Neuronal stem cell (in vitro differentiated cells): ENCODE measurements around the gene CBLL1.

Experiments
- DNase-seq: peaks from one replicate; pipeline ENCODE4 v3.0.0-alpha.2; 2013; ENCODE audit warnings: low spot score
- H2AFZ ChIP-seq: one replicate; pipeline ENCODE4 v1.6.1; 2013; ENCODE audit warnings: mild to moderate bottlenecking, low read length, inconsistent platforms
- H2AK5ac ChIP-seq: 2 replicates; pipeline ENCODE4 v1.6.1; 2013; ENCODE audit warnings: low read depth, mild to moderate bottlenecking, inconsistent platforms, low read length, moderate library complexity, mixed read lengths
- H2BK120ac ChIP-seq: 2 replicates; pipeline ENCODE4 v1.6.1; 2013; ENCODE audit warnings: low read depth, mild to moderate bottlenecking, inconsistent platforms, low read length, moderate library complexity, mixed read lengths
- H2BK12ac ChIP-seq: one replicate; pipeline ENCODE4 v1.6.1; 2013; ENCODE audit warnings: low read length, inconsistent platforms
- H2BK15ac ChIP-seq: 2 replicates; pipeline ENCODE4 v1.6.1; 2013; ENCODE audit warnings: mild to moderate bottlenecking, low read length, inconsistent platforms, mixed read lengths
- H2BK5ac ChIP-seq: one replicate; pipeline ENCODE4 v1.6.1; 2013; ENCODE audit warnings: inconsistent platforms, mild to moderate bottlenecking, low read length, moderate library complexity
- H3K14ac ChIP-seq: one replicate; pipeline ENCODE4 v1.6.1; 2013; ENCODE audit warnings: low read length, inconsistent platforms
- H3K18ac ChIP-seq: 2 replicates; pipeline ENCODE4 v1.6.1; 2013; ENCODE audit warnings: low read length, inconsistent platforms
- H3K23ac ChIP-seq: 2 replicates; pipeline ENCODE4 v1.6.1; 2013; ENCODE audit warnings: low read depth, mild to moderate bottlenecking, mixed read lengths, low read length, inconsistent platforms; ENCODE audit not compliant: poor library complexity
- H3K27ac ChIP-seq: replicated peaks from 3 replicates; pipeline ENCODE4 v1.5.1; 2013; ENCODE audit warnings: low read length, inconsistent platforms
- H3K27me3 ChIP-seq, 3 experiments: 2 replicates each; pipeline ENCODE4 v1.6.1; 2013; ENCODE audit warnings: low read length in 3 of 3, mild to moderate bottlenecking in 2 of 3, inconsistent platforms in 1 of 3, low read depth in 1 of 3, mixed read lengths in 1 of 3, moderate library complexity in 1 of 3; ENCODE audit not compliant: control insufficient read depth in 3 of 3, insufficient read depth in 3 of 3
- H3K36me3 ChIP-seq, 2 donors: replicated peaks in 1 of 2; 2 replicates each; pipeline ENCODE4 v1.6.1; 2013; ENCODE audit warnings: low read length in 2 of 2; ENCODE audit not compliant: control insufficient read depth in 2 of 2, insufficient read depth in 2 of 2
- H3K4ac ChIP-seq: 2 replicates; pipeline ENCODE4 v1.6.1; 2013; ENCODE audit warnings: inconsistent platforms, mild to moderate bottlenecking, low read length, moderate library complexity
- H3K4me1 ChIP-seq, 2 donors: 1 replicate in 1 of 2; 2 replicates in 1 of 2; pipeline ENCODE4 v1.6.1; 2013; ENCODE audit warnings: low read length in 2 of 2, low read depth in 1 of 2; ENCODE audit not compliant: control insufficient read depth in 2 of 2, insufficient read depth in 1 of 2
- H3K4me2 ChIP-seq: one replicate; pipeline ENCODE4 v1.6.1; 2013; ENCODE audit warnings: mild to moderate bottlenecking, low read length, inconsistent platforms; ENCODE audit not compliant: insufficient read depth, poor library complexity, severe bottlenecking
- H3K4me3 ChIP-seq, 2 donors: 2 replicates each; pipeline ENCODE4 v1.5.1; 2013; ENCODE audit warnings: low read length in 2 of 2, mild to moderate bottlenecking in 2 of 2, inconsistent platforms in 1 of 2, moderate library complexity in 1 of 2
- H3K79me1 ChIP-seq: one replicate; pipeline ENCODE4 v1.6.1; 2013; ENCODE audit warnings: low read depth, mild to moderate bottlenecking, inconsistent platforms, low read length, moderate library complexity
- H3K9ac ChIP-seq: one replicate; pipeline ENCODE4 v1.6.1; 2013; ENCODE audit warnings: mild to moderate bottlenecking, low read depth, low read length, inconsistent platforms; ENCODE audit not compliant: poor library complexity
- H3K9me3 ChIP-seq, 2 donors: replicated peaks in 1 of 2; 2 replicates each; pipeline versions ENCODE3 to v1.6.1; 2013; ENCODE audit warnings: low read length in 2 of 2, mild to moderate bottlenecking in 2 of 2, inconsistent platforms in 1 of 2, low read depth in 1 of 2, mixed read lengths in 1 of 2, moderate library complexity in 1 of 2; ENCODE audit not compliant: control insufficient read depth in 2 of 2, insufficient read depth in 1 of 2
- H4K8ac ChIP-seq: one replicate; pipeline ENCODE4 v1.6.1; 2013; ENCODE audit warnings: low read depth, mild to moderate bottlenecking, inconsistent platforms, low read length, moderate library complexity
- H4K91ac ChIP-seq: one replicate; pipeline ENCODE4 v1.6.1; 2013; ENCODE audit warnings: low read length, low read depth, mild to moderate bottlenecking, inconsistent platforms; ENCODE audit not compliant: poor library complexity
- WGBS, 2 donors: extraction: QIAGEN DNeasy Blood & Tissue Kit; methylation state at CpG; one replicate each; pipeline ENCODE4 v1.1.7; 2013; ENCODE audit warnings: missing lambda C conversion rate in 2 of 2, mixed read lengths in 1 of 2; ENCODE audit not compliant: insufficient read length in 2 of 2, insufficient replicate concordance in 1 of 2; ENCODE audit errors: extremely low coverage in 2 of 2; 5-methylcytosine and 5-hydroxymethylcytosine counted together

The CBLL1 gene

GRCh38 chr7:107799647-107800264 lies 55.8 kb downstream of the CBLL1 start:
- Histone ChIP-seq H2AFZ (no peak overlapping the region), H3K27ac (no peak overlapping the region), H3K9ac (no peak overlapping the region), H3K4me1 (peaks cover 0 to 2% of the 10 kb centered on the region in 2 donors), H2BK12ac (no peak overlapping the region), H3K23ac (no peak overlapping the region), H3K4ac (no peak overlapping the region), H2BK15ac (no peak overlapping the region), H3K18ac (no peak overlapping the region), H3K4me2 (no peak overlapping the region), H3K36me3 (no peaks in the 10 kb centered on the region), H3K14ac (no peak overlapping the region), H3K9me3 (no peaks in the 10 kb centered on the region), H3K4me3 (no peak overlapping the region), H4K91ac (no peak overlapping the region), H4K8ac (no peak overlapping the region), H2AK5ac (no peak overlapping the region), H3K27me3 (peaks cover 0 to 17% (median 0%) of the 10 kb centered on the region in 3 experiments), H2BK5ac (no peak overlapping the region), H3K79me1 (no peaks in the 10 kb centered on the region), H2BK120ac (no peak overlapping the region)
- WGBS, 2 donors, result no CpG with 5 or more reads among the region's 6 CpGs
- no peak for DNase-seq

- DNase-seq, result no peak
- Histone ChIP-seq H4K91ac (no peak within 1 kb of the TSS), H3K36me3 (no peaks in the 10 kb centered on the region), H3K9me3 (no peaks in the 10 kb centered on the region), H2BK5ac (no peak within 1 kb of the TSS), H3K27ac (no peak within 1 kb of the TSS), H3K18ac (no peak within 1 kb of the TSS), H3K23ac (no peak within 1 kb of the TSS), H3K4me3 (no peak within 1 kb of the TSS), H2AK5ac (no peak within 1 kb of the TSS), H3K27me3 (peaks cover 0 to 17% (median 0%) of the 10 kb centered on the region in 3 experiments), H4K8ac (no peak within 1 kb of the TSS), H2BK15ac (no peak within 1 kb of the TSS), H2BK120ac (no peak within 1 kb of the TSS), H3K4me2 (no peak within 1 kb of the TSS), H3K79me1 (no peaks in the 10 kb centered on the region), H3K4ac (no peak within 1 kb of the TSS), H3K4me1 (peaks cover 0 to 2% of the 10 kb centered on the region in 2 donors), H2BK12ac (no peak within 1 kb of the TSS), H2AFZ (no peak within 1 kb of the TSS), H3K14ac (no peak within 1 kb of the TSS), H3K9ac (no peak within 1 kb of the TSS)
- WGBS, 2 donors, result no CpG with 5 or more reads among the region's 2 CpGs
Measured at GRCh38 chr7:107803009-107803610, 59.2 kb downstream of the CBLL1 start, which contains the start of gene SLC26A3. Gene SLC26A3, minus strand, starts transcription at chr7:107803223. Its CDS starts 8,714 bp downstream, at chr7:107794509.

DNA sequence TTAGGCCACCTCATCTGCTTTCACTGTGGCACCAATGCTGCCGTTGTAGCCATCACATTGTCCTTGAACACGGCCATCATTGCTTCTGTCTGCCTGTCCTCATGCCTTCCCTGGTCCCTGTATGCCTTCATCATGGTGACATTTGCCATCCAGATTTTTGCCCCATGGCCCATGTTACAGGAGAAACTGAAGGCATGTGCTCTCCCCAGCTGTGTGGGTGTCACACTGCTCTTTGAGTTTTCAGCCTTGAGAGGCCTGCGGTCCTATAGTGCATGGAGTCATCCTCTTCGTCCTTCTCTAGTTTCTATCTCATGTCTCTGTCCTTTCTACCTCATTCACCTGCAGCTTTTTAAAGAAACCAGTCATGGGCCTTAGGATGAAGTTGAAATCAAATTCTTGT lies 65.2 kb downstream of the CBLL1 start:
- H3K14ac ChIP-seq, result no peak overlapping the region
- H3K9me3 ChIP-seq, result no peaks in the 10 kb centered on the region
- no CpG with 5 or more reads among the region's 4 CpGs for WGBS, 2 donors
- H3K23ac ChIP-seq, result no peak overlapping the region
- no peaks in the 10 kb centered on the region for H3K27me3 ChIP-seq
- H4K8ac ChIP-seq, result no peak overlapping the region
- H3K27ac ChIP-seq, result no peak overlapping the region
- no peaks in the 10 kb centered on the region for H3K36me3 ChIP-seq
- H2BK5ac ChIP-seq, result no peak overlapping the region
- no peak overlapping the region for H3K18ac ChIP-seq
- no peak overlapping the region for H2AK5ac ChIP-seq
- no peaks in the 10 kb centered on the region for H3K79me1 ChIP-seq
- peak overlapping the region; percentile 15 for H2AFZ ChIP-seq
- H3K4me3 ChIP-seq, result peak overlapping the region in 1 of 2 donors; percentile 3
- DNase-seq, result no peak
- H2BK120ac ChIP-seq, result no peak overlapping the region
- no peak overlapping the region for H2BK12ac ChIP-seq
- no peak overlapping the region for H3K4me2 ChIP-seq
- no peak overlapping the region for H4K91ac ChIP-seq
- H3K9ac ChIP-seq, result no peak overlapping the region
- no peak overlapping the region for H3K4ac ChIP-seq
- H3K4me1 ChIP-seq, result no peaks in the 10 kb centered on the region
- H2BK15ac ChIP-seq, result no peak overlapping the region

DNA sequence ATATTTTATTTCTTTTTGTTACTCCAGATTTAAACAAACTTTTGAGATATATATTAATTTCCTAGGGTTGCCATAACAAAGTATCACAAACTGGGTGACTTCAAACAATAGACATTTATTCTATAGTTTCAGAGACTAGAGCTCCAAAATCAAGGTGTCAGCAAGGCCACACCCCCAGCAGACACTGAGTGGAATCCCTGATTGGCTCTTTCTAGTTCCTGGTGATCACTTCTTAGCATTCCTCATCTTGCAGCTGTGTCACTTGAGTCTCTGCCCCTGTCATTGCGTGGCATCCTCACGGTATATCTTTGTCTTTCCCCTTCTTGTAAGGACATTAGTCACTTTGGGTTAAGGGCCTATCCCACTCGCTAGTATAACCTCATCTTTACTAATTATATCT lies 66.7 kb downstream of the CBLL1 start:
- DNase-seq, result no peak
- no CpG with 5 or more reads among the region's 3 CpGs for WGBS, 2 donors

More for the DNA sequence above, 66.7 kb downstream of the CBLL1 start:
- Histone ChIP-seq H4K8ac (no peak overlapping the region), H2AK5ac (no peak overlapping the region), H3K14ac (no peak overlapping the region), H4K91ac (no peak overlapping the region), H2BK15ac (no peak overlapping the region), H3K9me3 (no peaks in the 10 kb centered on the region), H3K36me3 (no peaks in the 10 kb centered on the region), H2BK5ac (no peak overlapping the region), H3K4ac (no peak overlapping the region), H3K4me2 (no peak overlapping the region), H3K4me3 (no peak overlapping the region), H2BK120ac (no peak overlapping the region), H2BK12ac (no peak overlapping the region), H2AFZ (no peak overlapping the region), H3K27me3 (no peaks in the 10 kb centered on the region), H3K9ac (no peak overlapping the region), H3K4me1 (no peaks in the 10 kb centered on the region), H3K23ac (no peak overlapping the region), H3K27ac (no peak overlapping the region), H3K79me1 (no peaks in the 10 kb centered on the region), H3K18ac (no peak overlapping the region)
